ENCODE measurements around the gene ACSL6. TPM values are rescaled to one million over a fixed set of nuclear protein-coding genes. Genes with fewer than 3 reads are reported as not detected.

Gene ACSL6
- total and polyA plus RNA-seq, 2 donors (not counting 1 experiment from before 2014, with no cell fraction given) = 0.02 to 0.33 TPM

DNA sequence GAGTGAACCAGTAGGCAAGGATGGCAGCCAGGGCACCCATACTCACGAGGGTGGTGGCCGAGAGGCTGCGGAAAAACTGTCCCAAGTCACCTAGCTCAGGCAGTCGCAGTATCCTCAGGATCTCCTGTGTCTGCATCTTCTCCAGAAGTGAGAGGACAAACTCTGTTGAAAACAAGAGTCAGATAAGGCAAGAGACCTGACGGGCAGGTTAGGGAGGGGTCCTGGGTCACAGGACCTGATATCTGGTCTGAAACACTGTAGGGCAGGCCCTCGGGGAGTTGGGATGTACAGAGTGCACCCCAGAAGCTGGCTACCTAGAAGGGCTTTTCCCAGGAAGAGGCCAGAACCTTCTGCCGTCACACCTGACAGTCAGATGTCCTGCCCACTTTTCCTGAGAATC, 17.4 kb downstream of the ACSL6 start:
- TF ChIP-seq, protein P1, sequence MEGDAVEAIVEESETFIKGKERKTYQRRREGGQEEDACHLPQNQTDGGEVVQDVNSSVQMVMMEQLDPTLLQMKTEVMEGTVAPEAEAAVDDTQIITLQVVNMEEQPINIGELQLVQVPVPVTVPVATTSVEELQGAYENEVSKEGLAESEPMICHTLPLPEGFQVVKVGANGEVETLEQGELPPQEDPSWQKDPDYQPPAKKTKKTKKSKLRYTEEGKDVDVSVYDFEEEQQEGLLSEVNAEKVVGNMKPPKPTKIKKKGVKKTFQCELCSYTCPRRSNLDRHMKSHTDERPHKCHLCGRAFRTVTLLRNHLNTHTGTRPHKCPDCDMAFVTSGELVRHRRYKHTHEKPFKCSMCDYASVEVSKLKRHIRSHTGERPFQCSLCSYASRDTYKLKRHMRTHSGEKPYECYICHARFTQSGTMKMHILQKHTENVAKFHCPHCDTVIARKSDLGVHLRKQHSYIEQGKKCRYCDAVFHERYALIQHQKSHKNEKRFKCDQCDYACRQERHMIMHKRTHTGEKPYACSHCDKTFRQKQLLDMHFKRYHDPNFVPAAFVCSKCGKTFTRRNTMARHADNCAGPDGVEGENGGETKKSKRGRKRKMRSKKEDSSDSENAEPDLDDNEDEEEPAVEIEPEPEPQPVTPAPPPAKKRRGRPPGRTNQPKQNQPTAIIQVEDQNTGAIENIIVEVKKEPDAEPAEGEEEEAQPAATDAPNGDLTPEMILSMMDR (conservative IDR thresholded peaks at IDR 0.05 in 1 of 2, IDR thresholded peaks at IDR 0.05 in 1 of 2; ENCODE audit: low read depth in 1 of 2, low read length in 2 of 2) = no peak
- TF ChIP-seq EZH2 (IDR thresholded peaks at IDR 0.05; ENCODE audit: low read length, missing control alignments) = no peak
- no peak overlapping the region for H3K27ac ChIP-seq (ENCODE audit: insufficient read depth, low read length)
- no peak overlapping the region for H2AFZ ChIP-seq (ENCODE audit: low read length)
- H3K9me3 ChIP-seq (ENCODE audit: control insufficient read depth, insufficient read depth, low read depth, low read length) = no peaks in the 10 kb centered on the region
- H3K4me3 ChIP-seq (replicated peaks in 1 of 4; ENCODE audit: control extremely low read depth in 1 of 4, insufficient read depth in 1 of 4, low read depth in 3 of 4, low read length in 4 of 4) = no peak overlapping the region
- no peaks in the 10 kb centered on the region for H3K4me1 ChIP-seq (ENCODE audit: control insufficient read depth, extremely low read depth, insufficient read depth, low read length)
- H3K4me2 ChIP-seq (ENCODE audit: extremely low read depth, insufficient read depth, low read length) = no peak overlapping the region
- no peak overlapping the region for H3K9ac ChIP-seq (ENCODE audit: insufficient read depth, low read length)
- H3K79me2 ChIP-seq (ENCODE audit: control insufficient read depth, insufficient read depth, low read length) = no peaks in the 10 kb centered on the region
- DNase-seq (ENCODE audit: low read depth in 2 of 2) = no peak
- H3K27me3 ChIP-seq (ENCODE audit: control insufficient read depth, insufficient read depth, low read length) = peaks cover 19% of the 10 kb centered on the region
- no peaks in the 10 kb centered on the region for H4K20me1 ChIP-seq (ENCODE audit: control insufficient read depth, extremely low read depth, insufficient read depth, low read length)
- H3K36me3 ChIP-seq (ENCODE audit: control insufficient read depth, insufficient read depth, low read length) = no peaks in the 10 kb centered on the region

DNA sequence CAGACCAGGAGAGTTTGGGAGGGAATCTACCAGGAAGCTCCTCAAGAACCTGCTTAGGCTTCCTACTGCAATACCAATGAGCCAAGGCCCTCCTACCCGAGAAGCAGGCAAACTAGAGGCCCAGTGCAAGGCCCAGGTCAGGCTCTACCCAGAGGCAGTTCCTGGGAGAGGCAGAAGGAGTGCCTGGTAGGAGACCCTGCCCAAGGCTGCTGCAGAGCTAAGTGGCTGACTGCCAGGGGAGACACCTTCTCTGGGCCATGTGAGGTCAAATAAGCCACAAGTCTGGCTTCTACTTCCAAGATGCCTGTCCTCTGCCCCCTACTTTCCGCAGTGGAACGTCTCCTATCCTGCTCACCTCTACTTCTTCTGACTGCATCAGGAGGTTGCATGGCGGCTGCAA, 17.8 kb downstream of the ACSL6 start:
- Histone ChIP-seq H2AFZ (ENCODE audit: low read length) (no peak overlapping the region), H3K27me3 (ENCODE audit: control insufficient read depth, insufficient read depth, low read length) (peaks cover 19% of the 10 kb centered on the region), H3K79me2 (ENCODE audit: control insufficient read depth, insufficient read depth, low read length) (no peaks in the 10 kb centered on the region), H3K36me3 (ENCODE audit: control insufficient read depth, insufficient read depth, low read length) (no peaks in the 10 kb centered on the region), H3K27ac (ENCODE audit: insufficient read depth, low read length) (no peak overlapping the region), H4K20me1 (ENCODE audit: control insufficient read depth, extremely low read depth, insufficient read depth, low read length) (no peaks in the 10 kb centered on the region), H3K9me3 (ENCODE audit: control insufficient read depth, insufficient read depth, low read depth, low read length) (no peaks in the 10 kb centered on the region), H3K4me3 (replicated peaks in 1 of 4; ENCODE audit: control extremely low read depth in 1 of 4, insufficient read depth in 1 of 4, low read depth in 3 of 4, low read length in 4 of 4) (no peak overlapping the region), H3K4me1 (ENCODE audit: control insufficient read depth, extremely low read depth, insufficient read depth, low read length) (no peaks in the 10 kb centered on the region), H3K4me2 (ENCODE audit: extremely low read depth, insufficient read depth, low read length) (no peak overlapping the region), H3K9ac (ENCODE audit: insufficient read depth, low read length) (no peak overlapping the region)
- DNase-seq (ENCODE audit: low read depth in 2 of 2) = no peak
- TF ChIP-seq, protein P1 (conservative IDR thresholded peaks at IDR 0.05 in 1 of 2, IDR thresholded peaks at IDR 0.05 in 1 of 2; ENCODE audit: low read depth in 1 of 2, low read length in 2 of 2) = no peak
- no peak for TF ChIP-seq EZH2 (IDR thresholded peaks at IDR 0.05; ENCODE audit: low read length, missing control alignments)

- Histone ChIP-seq H3K27me3 (ENCODE audit: control insufficient read depth, insufficient read depth, low read length) (peaks cover 19% of the 10 kb centered on the region), H3K27ac (ENCODE audit: insufficient read depth, low read length) (no peak overlapping the region), H3K9ac (ENCODE audit: insufficient read depth, low read length) (no peak overlapping the region), H2AFZ (ENCODE audit: low read length) (no peak overlapping the region), H4K20me1 (ENCODE audit: control insufficient read depth, extremely low read depth, insufficient read depth, low read length) (no peaks in the 10 kb centered on the region), H3K4me1 (ENCODE audit: control insufficient read depth, extremely low read depth, insufficient read depth, low read length) (no peaks in the 10 kb centered on the region), H3K79me2 (ENCODE audit: control insufficient read depth, insufficient read depth, low read length) (no peaks in the 10 kb centered on the region), H3K36me3 (ENCODE audit: control insufficient read depth, insufficient read depth, low read length) (no peaks in the 10 kb centered on the region), H3K4me2 (ENCODE audit: extremely low read depth, insufficient read depth, low read length) (no peak overlapping the region), H3K9me3 (ENCODE audit: control insufficient read depth, insufficient read depth, low read depth, low read length) (no peaks in the 10 kb centered on the region), H3K4me3 (replicated peaks in 1 of 4; ENCODE audit: control extremely low read depth in 1 of 4, insufficient read depth in 1 of 4, low read depth in 3 of 4, low read length in 4 of 4) (no peak overlapping the region)
- no peak for TF ChIP-seq EZH2 (IDR thresholded peaks at IDR 0.05; ENCODE audit: low read length, missing control alignments)
- TF ChIP-seq, protein P1 (conservative IDR thresholded peaks at IDR 0.05 in 1 of 2, IDR thresholded peaks at IDR 0.05 in 1 of 2; ENCODE audit: low read depth in 1 of 2, low read length in 2 of 2) = no peak
- no peak for DNase-seq (ENCODE audit: low read depth in 2 of 2)
Observed at GRCh38 chr5:131992370-131992769, 19.1 kb downstream of the ACSL6 start.
